Gastrocnemius medialis (tissue), 4 donors: ENCODE results near the gene DHDDS.
"Not testable (repeated sequence)": the region's sequence is repeated elsewhere in the genome, so short reads cannot be mapped to it uniquely, and the experiment has no call there.

ENCODE experiments used
- CTCF ChIP-seq, 5 experiments: fragments of 450-650 bp in 3 of 5; fragments of 200-600 bp in 2 of 5; sonication (generic) in 2 of 5; IDR thresholded peaks in 4 of 5; conservative IDR thresholded peaks in 1 of 5; 1 replicate in 4 of 5; 2 replicates in 1 of 5; pipeline ENCODE4 v1.5.1; 2016 to 2019; ENCODE audit warnings: antibody characterized with exemption in 5 of 5, mild to moderate bottlenecking in 3 of 5, moderate library complexity in 3 of 5
- POLR2A ChIP-seq, 2 donors: fragments of 450-650 bp; IDR thresholded peaks; one replicate each; pipeline ENCODE4 v1.6.1; 2017; ENCODE audit warnings: antibody characterized with exemption in 2 of 2, mild to moderate bottlenecking in 2 of 2, moderate library complexity in 2 of 2

- not testable (repeated sequence) for TF ChIP-seq CTCF (IDR thresholded peaks at IDR 0.05 in 4 of 5, conservative IDR thresholded peaks at IDR 0.05 in 1 of 5); POLR2A (IDR thresholded peaks at IDR 0.05)
Observed at GRCh38 chr1:26385063-26385462, 47.1 kb upstream of the DHDDS start.
